Heart left ventricle (tissue), 16 donors: ENCODE data around the gene N4BP2L1. TPM values are rescaled to one million over a fixed set of nuclear protein-coding genes. Genes with fewer than 3 reads are reported as not detected.

ENCODE experiments used
- ATAC-seq, 4 donors: fragments of 200-7000 bp; cut with Tn5 transposase; one replicate each; pipeline ENCODE4 v1.9.1; 2020 to 2022; ENCODE audit warnings: moderate library complexity in 4 of 4, mild to moderate bottlenecking in 3 of 4, moderate number of reproducible peaks in 1 of 4
- DNase-seq, 5 donors: peaks; one replicate each; pipeline ENCODE4 v3.0.0-alpha.2; 2020
- H3K27ac ChIP-seq, 12 donors: fragments of 200-600 bp; sonication (generic) in 4 of 12; one replicate each; pipeline versions ENCODE4 v1.5.0 to v1.8.0; 2016 to 2022; ENCODE audit warnings: mild to moderate bottlenecking in 2 of 12
- H3K27me3 ChIP-seq, 9 donors: fragments of 200-600 bp; sonication (generic) in 2 of 9; one replicate each; pipeline versions ENCODE4 v1.5.1 to v1.8.0; 2016 to 2022; ENCODE audit warnings: mild to moderate bottlenecking in 3 of 9
- H3K36me3 ChIP-seq, 9 donors: fragments of 200-600 bp; sonication (generic) in 2 of 9; one replicate each; pipeline versions ENCODE4 v1.5.0 to v1.8.0; 2018 to 2022; ENCODE audit warnings: mild to moderate bottlenecking in 2 of 9
- H3K4me1 ChIP-seq, 12 donors: fragments of 200-600 bp; sonication (generic) in 4 of 12; one replicate each; pipeline versions ENCODE4 v1.5.0 to v1.8.0; 2016 to 2022; ENCODE audit warnings: mild to moderate bottlenecking in 3 of 12
- H3K4me3 ChIP-seq, 12 donors: fragments of 200-600 bp; sonication (generic) in 4 of 12; one replicate each; pipeline versions ENCODE4 v1.5.0 to v1.8.0; 2017 to 2022; ENCODE audit warnings: mild to moderate bottlenecking in 9 of 12, moderate library complexity in 4 of 12
- H3K9me3 ChIP-seq, 12 donors: fragments of 200-600 bp; sonication (generic) in 4 of 12; one replicate each; pipeline versions ENCODE4 v1.5.0 to v1.8.0; 2016 to 2022; ENCODE audit warnings: mild to moderate bottlenecking in 1 of 12
- CTCF ChIP-seq, 12 donors: fragments of 200-600 bp; sonication (generic) in 4 of 12; IDR thresholded peaks; one replicate each; pipeline versions ENCODE4 v1.5.0 to v1.8.0; 2018 to 2022; ENCODE audit warnings: antibody characterized with exemption in 12 of 12, mild to moderate bottlenecking in 5 of 12
- POLR2A ChIP-seq, 2 donors: fragments of 450-650 bp; IDR thresholded peaks; one replicate each; pipeline ENCODE4 v1.6.1; 2017; ENCODE audit warnings: antibody characterized with exemption in 2 of 2, mild to moderate bottlenecking in 2 of 2, moderate library complexity in 2 of 2
- WGBS, 4 donors: extraction: QIAGEN DNeasy Blood & Tissue Kit in 2 of 4; methylation state at CpG; one replicate each; pipeline versions ENCODE4 v1.1.5 to v1.1.7; 2013 to 2018; 5-methylcytosine and 5-hydroxymethylcytosine counted together
- intact Hi-C, 10 donors: fragments of 100-400 bp; cut with DNase I; formaldehyde crosslinking; loops; one replicate each; pipeline versions ENCODE4 v1.11.1 to v1.14.2; 2022
- polyA plus RNA-seq, 2 donors: library from polyadenylated mRNA; stranded (reverse); fragments of 200-250 nt; gene quantifications; one replicate each; pipeline ENCODE4 v1.2.3, GENCODE V29; 2013
- total RNA-seq, 9 donors: library from RNA; depleted of rRNA in 2 of 9; stranded (reverse); fragments of >200 nt in 2 of 9; fragmentation: NEBNext Ultra II Directional in 3 of 9; extraction: Animal tissue kit (Norgen Biotek cat#: 25700) in 3 of 9; gene quantifications; one replicate each; pipeline versions ENCODE4 v1.1.0 to v1.2.4, GENCODE V29; 2016 to 2023
- donor health status: ischemic (EF 13 %, LVEDD 7.1; RV severe dilation, severe dysfunction).
- donor health status: healthy with polysubstance abuse.
- donor health status: DM: no; HTN: yes; CAD: no.
- donor health status: DM: no; HTN: no; CAD: no.
- donor health status: ischemic (EF 25% LVEDD 6.9; RV normal size, moderate dysfunction).
- donor health status: ischemic (EF 25% LVEDD 5.7; RV mildly dilated, moderate dysfunction).
- donor health status: healthy.
- donor health status: DM: yes; HTN: yes; CAD: no.
- donor health status: ischemic (EF 35%, LVEDD 5.7; RV mildly dilated, moderate dysfunction).
- donor health status: nonischemic (EF 11% LVEDD 7.7; RV severe dilation, severe dysfunction).
- donor health status: DM: yes; HTN: yes; CAD: no.
- donor health status: PGD.
- donor health status: ischemic (EF 29% LVEDD 5.4; RV normal size, mild dysfunction).
- donor health status: nonischemic (EF 23%, LVEDD 6.1; RV moderate dilation, normal function).

Gene N4BP2L1
- total and polyA plus RNA-seq, 11 donors = 2.1 to 14.8 (median 4.5) TPM

GRCh38 chr13:32426191-32426989 is 1.5 kb downstream of the N4BP2L1 start:
- H3K27me3 ChIP-seq = no peaks in the 10 kb centered on the region
- WGBS, 4 donors = 39 to 51% (median 49%) methylated on average over 19 of the region's 19 CpGs
- intact Hi-C loops = loop anchor here in 2 of 10 donors (5.0 kb wide), 1 partner anchor 111 kb away; the partner anchor contains the start of gene N4BP2L2 (in 2 of the 2)
- H3K4me3 ChIP-seq = peak overlapping the region; percentile 65 to 95 (median 80)
- TF ChIP-seq POLR2A (IDR thresholded peaks at IDR 0.05) (no peak), CTCF (IDR thresholded peaks at IDR 0.05) (no peak)
- DNase-seq (peak in 2 of 5 donors; percentile 10 to 22), ATAC-seq (peak in 3 of 4 donors; percentile 10 to 44 (median 20))
- peak overlapping the region; percentile 56 to 98 (median 88) for H3K27ac ChIP-seq
- no peaks in the 10 kb centered on the region for H3K9me3 ChIP-seq
- peaks cover 0 to 54% (median 17%) of the 10 kb centered on the region in 12 donors for H3K4me1 ChIP-seq
- H3K36me3 ChIP-seq = peaks cover 0 to 20% (median 4%) of the 10 kb centered on the region in 9 donors

- ATAC-seq = no peak
Measured at GRCh38 chr13:32425158-32425557, 2.8 kb downstream of the N4BP2L1 start.

GRCh38 chr13:32423592-32423991 is 4.3 kb downstream of the N4BP2L1 start:
- TF ChIP-seq CTCF (IDR thresholded peaks at IDR 0.05) = no peak
- no peak for TF ChIP-seq POLR2A (IDR thresholded peaks at IDR 0.05)
- H3K4me3 ChIP-seq = no peak overlapping the region
- ATAC-seq (no peak), DNase-seq (no peak)
- peaks cover 0 to 11% (median 0%) of the 10 kb centered on the region in 12 donors for H3K9me3 ChIP-seq
- H3K27ac ChIP-seq = no peak overlapping the region
- H3K27me3 ChIP-seq = no peaks in the 10 kb centered on the region
- intact Hi-C loops = no loop called here
- H3K4me1 ChIP-seq = peaks cover 0 to 32% (median 10%) of the 10 kb centered on the region in 12 donors
- peaks cover 0 to 11% (median 0%) of the 10 kb centered on the region in 9 donors for H3K36me3 ChIP-seq
- 88 to 92% (median 90%) methylated on average over 3 of the region's 3 CpGs for whole genome bisulfite sequencing, 4 donors

More at GRCh38 chr13:32425158-32425557, 2.8 kb downstream of the N4BP2L1 start:
- H3K36me3 ChIP-seq = peaks cover 0 to 10% (median 3%) of the 10 kb centered on the region in 9 donors
- no peak for DNase-seq
- no peak overlapping the region for H3K27ac ChIP-seq
- peaks cover 0 to 48% (median 17%) of the 10 kb centered on the region in 12 donors for H3K4me1 ChIP-seq
- intact Hi-C loops = loop anchor here in 2 of 10 donors (5.0 kb wide), 1 partner anchor 112 kb away; the partner anchor contains the start of gene N4BP2L2 (in 2 of the 2)
- TF ChIP-seq CTCF (IDR thresholded peaks at IDR 0.05) (no peak), POLR2A (IDR thresholded peaks at IDR 0.05) (no peak)
- peaks cover 0 to 3% (median 0%) of the 10 kb centered on the region in 12 donors for H3K9me3 ChIP-seq
- WGBS, 4 donors = 90 to 92% (median 91%) methylated on average over 7 of the region's 7 CpGs
- H3K4me3 ChIP-seq = no peak overlapping the region
- no peaks in the 10 kb centered on the region for H3K27me3 ChIP-seq

- intact Hi-C loops = no loop called here
- ATAC-seq (peak in 1 of 4 donors; percentile 33), DNase-seq (no peak)
- H3K4me3 ChIP-seq = no peak overlapping the region
- TF ChIP-seq POLR2A (IDR thresholded peaks at IDR 0.05) (no peak), CTCF (IDR thresholded peaks at IDR 0.05) (no peak)
- H3K36me3 ChIP-seq = peaks cover 0 to 11% (median 0%) of the 10 kb centered on the region in 9 donors
- H3K27ac ChIP-seq = no peak overlapping the region
- no peaks in the 10 kb centered on the region for H3K27me3 ChIP-seq
- WGBS, 4 donors = 57 to 91% (median 88%) methylated on average over 2 of the region's 2 CpGs
- peaks cover 0 to 11% (median 0%) of the 10 kb centered on the region in 12 donors for H3K9me3 ChIP-seq
- H3K4me1 ChIP-seq = peaks cover 0 to 17% (median 0%) of the 10 kb centered on the region in 12 donors
Measured at GRCh38 chr13:32419862-32420261, 8.1 kb downstream of the N4BP2L1 start.
